Fibroblast of lung (primary cell): ENCODE measurements around the gene IGSF21. TPM values are rescaled to one million over a fixed set of nuclear protein-coding genes. Genes with fewer than 3 reads are reported as not detected.

Source experiments
- DNase-seq, 2 donors: peaks; one replicate each; pipeline versions ENCODE4 v3.0.0 to v3.0.0-alpha.2; 2010; ENCODE audit warnings: low read depth in 2 of 2
- H2AFZ ChIP-seq: 2 replicates; pipeline ENCODE4 v1.5.1; 2012; ENCODE audit warnings: low read length, control low read depth, inconsistent platforms
- H3K27ac ChIP-seq: 2 replicates; pipeline ENCODE4 v1.5.1; 2011; ENCODE audit warnings: low read length, control low read depth; ENCODE audit not compliant: insufficient read depth
- H3K27me3 ChIP-seq: 2 replicates; pipeline ENCODE4 v1.5.1; 2011; ENCODE audit warnings: mild to moderate bottlenecking, low read length; ENCODE audit not compliant: control insufficient read depth, insufficient read depth
- H3K36me3 ChIP-seq: 2 replicates; pipeline ENCODE4 v1.5.1; 2011; ENCODE audit warnings: low read length; ENCODE audit not compliant: control insufficient read depth, insufficient read depth
- H3K4me1 ChIP-seq: 2 replicates; pipeline ENCODE4 v1.5.1; 2011; ENCODE audit warnings: low read length; ENCODE audit not compliant: control insufficient read depth, insufficient read depth; ENCODE audit errors: extremely low read depth
- H3K4me2 ChIP-seq: 2 replicates; pipeline ENCODE4 v1.5.1; 2011; ENCODE audit warnings: low read length, control low read depth; ENCODE audit not compliant: insufficient read depth; ENCODE audit errors: extremely low read depth
- H3K4me3 ChIP-seq, 4 experiments: fragments of 200-600 bp in 1 of 4; sonication (generic) in 1 of 4; replicated peaks in 1 of 4; 2 replicates each; pipeline ENCODE4 v1.5.1; 2011 to 2016; ENCODE audit warnings: low read length in 4 of 4, low read depth in 3 of 4, mild to moderate bottlenecking in 3 of 4, control low read depth in 2 of 4, inconsistent platforms in 1 of 4, mixed read lengths in 1 of 4; ENCODE audit not compliant: insufficient read depth in 1 of 4; ENCODE audit errors: control extremely low read depth in 1 of 4
- H3K79me2 ChIP-seq: 2 replicates; pipeline ENCODE4 v1.5.1; 2012; ENCODE audit warnings: mild to moderate bottlenecking, low read length, inconsistent platforms; ENCODE audit not compliant: control insufficient read depth, insufficient read depth
- H3K9ac ChIP-seq: 2 replicates; pipeline ENCODE4 v1.5.1; 2011; ENCODE audit warnings: mild to moderate bottlenecking, low read length, control low read depth; ENCODE audit not compliant: insufficient read depth
- H3K9me3 ChIP-seq: 2 replicates; pipeline ENCODE4 v1.5.1; 2012; ENCODE audit warnings: low read depth, low read length; ENCODE audit not compliant: control insufficient read depth, insufficient read depth
- H4K20me1 ChIP-seq: 2 replicates; pipeline ENCODE4 v1.5.1; 2011; ENCODE audit warnings: low read length; ENCODE audit not compliant: control insufficient read depth, insufficient read depth; ENCODE audit errors: extremely low read depth
- CTCF ChIP-seq, 2 donors: IDR thresholded peaks in 1 of 2; conservative IDR thresholded peaks in 1 of 2; 1 replicate in 1 of 2; 2 replicates in 1 of 2; pipeline ENCODE4 v1.5.1; 2011 to 2012; ENCODE audit warnings: low read length in 2 of 2, control low read depth in 1 of 2, inconsistent platforms in 1 of 2, low read depth in 1 of 2, mild to moderate bottlenecking in 1 of 2
- EZH2 ChIP-seq: IDR thresholded peaks from 2 replicates; pipeline ENCODE4 v1.5.1; 2012; ENCODE audit warnings: low read length, control low read depth, mild to moderate bottlenecking; ENCODE audit errors: missing control alignments
- polyA plus RNA-seq, 2 donors: library from polyadenylated mRNA; depleted of rRNA in 1 of 2; stranded (reverse) in 1 of 2; unstranded in 1 of 2; fragments of >200 nt; gene quantifications; 2 replicates each; pipeline ENCODE4 v1.2.1, GENCODE V29; 2011 to 2012; ENCODE audit warnings: missing spikeins in 1 of 2
- total RNA-seq: library from RNA; depleted of rRNA; stranded (reverse); fragments of >200 nt; gene quantifications from 2 replicates; pipeline ENCODE4 v1.2.1, GENCODE V29; 2014

The IGSF21 gene
- total and polyA plus RNA-seq, 2 donors (not counting 1 experiment from before 2014, with no cell fraction given): not detected

GRCh38 chr1:18093646-18094045 lies 14.0 kb upstream of the IGSF21 start:
- Histone ChIP-seq H3K9ac (no peak overlapping the region), H3K9me3 (no peaks in the 10 kb centered on the region), H3K36me3 (no peaks in the 10 kb centered on the region), H4K20me1 (no peaks in the 10 kb centered on the region), H3K79me2 (no peaks in the 10 kb centered on the region), H3K27me3 (peaks cover under 1% of the 10 kb centered on the region), H3K4me1 (no peaks in the 10 kb centered on the region), H3K4me2 (no peak overlapping the region), H3K27ac (no peak overlapping the region), H2AFZ (no peak overlapping the region), H3K4me3 (no peak overlapping the region)
- no peak for DNase-seq
- TF ChIP-seq CTCF (conservative IDR thresholded peaks at IDR 0.05 in 1 of 2, IDR thresholded peaks at IDR 0.05 in 1 of 2; ENCODE audit: low read depth in 1 of 2, low read length in 2 of 2) (no peak), EZH2 (no peak)

- Histone ChIP-seq H3K4me2 (no peak overlapping the region), H3K4me1 (no peaks in the 10 kb centered on the region), H3K79me2 (no peaks in the 10 kb centered on the region), H3K27me3 (peaks cover 2% of the 10 kb centered on the region), H2AFZ (no peak overlapping the region), H3K4me3 (no peak overlapping the region), H3K9ac (no peak overlapping the region), H3K9me3 (no peaks in the 10 kb centered on the region), H3K27ac (no peak overlapping the region), H4K20me1 (no peaks in the 10 kb centered on the region), H3K36me3 (no peaks in the 10 kb centered on the region)
- TF ChIP-seq EZH2: no peak
- TF ChIP-seq CTCF (conservative IDR thresholded peaks at IDR 0.05 in 1 of 2, IDR thresholded peaks at IDR 0.05 in 1 of 2; ENCODE audit: low read depth in 1 of 2, low read length in 2 of 2): no peak
- no peak for DNase-seq
Measured at GRCh38 chr1:18094096-18094495, 13.5 kb upstream of the IGSF21 start.

- Histone ChIP-seq H4K20me1 (no peaks in the 10 kb centered on the region), H2AFZ (no peak overlapping the region), H3K9me3 (no peaks in the 10 kb centered on the region), H3K27ac (no peak overlapping the region), H3K4me3 (no peak overlapping the region), H3K27me3 (peaks cover 2% of the 10 kb centered on the region), H3K9ac (no peak overlapping the region), H3K4me2 (no peak overlapping the region), H3K36me3 (no peaks in the 10 kb centered on the region), H3K4me1 (no peaks in the 10 kb centered on the region), H3K79me2 (no peaks in the 10 kb centered on the region)
- TF ChIP-seq CTCF (conservative IDR thresholded peaks at IDR 0.05 in 1 of 2, IDR thresholded peaks at IDR 0.05 in 1 of 2; ENCODE audit: low read depth in 1 of 2, low read length in 2 of 2): no peak
- TF ChIP-seq EZH2: no peak
- no peak for DNase-seq
Measured at GRCh38 chr1:18097206-18097605, 10.4 kb upstream of the IGSF21 start.
